IMR-90 (cell line): Measurements from ENCODE around the gene MYCBP2. TPM values are rescaled to one million over a fixed set of nuclear protein-coding genes. Genes with fewer than 3 reads are reported as not detected.

Experiments used
- ATAC-seq: fragments of 200-7000 bp; cut with Tn5 transposase; 2 replicates; pipeline ENCODE4 v1.9.1; 2020; ENCODE audit warnings: low read depth, mild to moderate bottlenecking, moderate library complexity
- BruUV-seq: library from RNA; stranded (reverse); fragments of 400-500 nt; replicated peaks from 2 replicates; lab custom pipeline; 2021; lab: Mats Ljungman, UMichigan
- CTCF ChIA-PET: fragments of 300-600 bp; formaldehyde crosslinking; extraction: SDS; loops from one replicate; lab custom pipeline; 2021; ENCODE audit warnings: antibody characterized with exemption; lab: Yijun Ruan, JAX
- POLR2A ChIA-PET: fragments of 300-600 bp; sonication (Branson Sonifier 250); formaldehyde crosslinking; loops from one replicate; lab custom pipeline; 2022; ENCODE audit warnings: antibody characterized with exemption; ENCODE audit not compliant: unreplicated experiment; lab: Charles Lee
- DNase-seq: peaks from one replicate; pipeline ENCODE4 v3.0.0; 2013
- H2AFZ ChIP-seq: replicated peaks from 2 replicates; pipeline ENCODE3; 2013; ENCODE audit warnings: low read length, mild to moderate bottlenecking; ENCODE audit not compliant: poor library complexity
- H2AK5ac ChIP-seq: 2 replicates; pipeline ENCODE4 v1.6.1; 2013; ENCODE audit warnings: low read depth, low read length, inconsistent platforms
- H2AK9ac ChIP-seq: replicated peaks from 2 replicates; pipeline ENCODE3; 2013; ENCODE audit warnings: mild to moderate bottlenecking, low read depth, low read length, moderate library complexity; ENCODE audit not compliant: poor library complexity
- H2BK120ac ChIP-seq: 2 replicates; pipeline ENCODE4 v1.6.1; 2013; ENCODE audit warnings: low read depth, low read length, inconsistent platforms
- H2BK15ac ChIP-seq: 3 replicates; pipeline ENCODE4 v1.6.1; 2013; ENCODE audit warnings: low read depth, low read length, inconsistent platforms
- H2BK20ac ChIP-seq: 2 replicates; pipeline ENCODE4 v1.6.1; 2013; ENCODE audit warnings: low read depth, mild to moderate bottlenecking, inconsistent platforms, low read length, moderate library complexity
- H2BK5ac ChIP-seq: 2 replicates; pipeline ENCODE4 v1.6.1; 2013; ENCODE audit warnings: mild to moderate bottlenecking, low read depth, low read length, inconsistent platforms; ENCODE audit not compliant: poor library complexity, severe bottlenecking
- H3K14ac ChIP-seq: replicated peaks from 2 replicates; pipeline ENCODE4 v1.6.1; 2013; ENCODE audit warnings: low read depth, low read length, inconsistent platforms
- H3K18ac ChIP-seq: 2 replicates; pipeline ENCODE4 v1.6.1; 2013; ENCODE audit warnings: low read depth, low read length, control low read depth
- H3K23ac ChIP-seq: 2 replicates; pipeline ENCODE4 v1.6.1; 2013; ENCODE audit warnings: low read depth, low read length, inconsistent platforms
- H3K27ac ChIP-seq: 2 replicates; pipeline ENCODE4 v1.5.1; 2013; ENCODE audit warnings: mild to moderate bottlenecking, control low read depth, low read length; ENCODE audit not compliant: insufficient read depth
- H3K27me3 ChIP-seq: 2 replicates; pipeline ENCODE4 v1.6.1; 2013; ENCODE audit warnings: low read length; ENCODE audit not compliant: control insufficient read depth, insufficient read depth
- H3K36me3 ChIP-seq: 2 replicates; pipeline ENCODE4 v1.6.1; 2013; ENCODE audit warnings: low read length, mixed read lengths; ENCODE audit not compliant: control insufficient read depth, insufficient read depth
- H3K4ac ChIP-seq: 2 replicates; pipeline ENCODE4 v1.6.1; 2013; ENCODE audit warnings: low read depth, low read length, inconsistent platforms
- H3K4me1 ChIP-seq: 2 replicates; pipeline ENCODE4 v1.6.1; 2013; ENCODE audit warnings: low read length, mixed read lengths; ENCODE audit not compliant: control insufficient read depth, insufficient read depth
- H3K4me2 ChIP-seq: 2 replicates; pipeline ENCODE4 v1.6.1; 2013; ENCODE audit warnings: low read depth, mild to moderate bottlenecking, control low read depth, low read length, moderate library complexity
- H3K4me3 ChIP-seq: 2 replicates; pipeline ENCODE4 v1.5.1; 2013; ENCODE audit warnings: low read depth, mild to moderate bottlenecking, control low read depth, low read length, moderate library complexity; ENCODE audit not compliant: insufficient read depth
- H3K56ac ChIP-seq: 2 replicates; pipeline ENCODE4 v1.6.1; 2013; ENCODE audit warnings: low read length, inconsistent platforms; ENCODE audit not compliant: insufficient read depth; ENCODE audit errors: extremely low read depth
- H3K79me1 ChIP-seq, 2 experiments: 2 replicates each; pipeline ENCODE4 v1.6.1; 2013; ENCODE audit warnings: low read length in 2 of 2, inconsistent platforms in 1 of 2, low read depth in 1 of 2
- H3K9ac ChIP-seq: 2 replicates; pipeline ENCODE4 v1.6.1; 2013; ENCODE audit warnings: low read depth, low read length, control low read depth
- H3K9me1 ChIP-seq: 2 replicates; pipeline ENCODE4 v1.6.1; 2013; ENCODE audit warnings: low read length, inconsistent platforms; ENCODE audit not compliant: insufficient read depth
- H3K9me3 ChIP-seq: 2 replicates; pipeline ENCODE4 v1.6.1; 2013; ENCODE audit warnings: low read length; ENCODE audit not compliant: control insufficient read depth, insufficient read depth
- H4K20me1 ChIP-seq: 2 replicates; pipeline ENCODE4 v1.6.1; 2013; ENCODE audit warnings: low read length, inconsistent platforms; ENCODE audit not compliant: insufficient read depth
- H4K5ac ChIP-seq: 2 replicates; pipeline ENCODE4 v1.6.1; 2013; ENCODE audit warnings: mild to moderate bottlenecking, low read depth, low read length, control low read depth
- H4K8ac ChIP-seq, 2 experiments: 2 replicates each; pipeline ENCODE4 v1.6.1; 2013; ENCODE audit warnings: low read depth in 2 of 2, low read length in 2 of 2, control low read depth in 1 of 2, inconsistent platforms in 1 of 2
- H4K91ac ChIP-seq: 2 replicates; pipeline ENCODE4 v1.6.1; 2013; ENCODE audit warnings: low read depth, low read length, inconsistent platforms; ENCODE audit not compliant: insufficient read depth
- CEBPB ChIP-seq: IDR thresholded peaks from 2 replicates; pipeline ENCODE4 v1.6.1; 2012; ENCODE audit warnings: low read depth, low read length, improper control_type of control experiment
- CHD1 ChIP-seq: IDR thresholded peaks from 2 replicates; pipeline ENCODE4 v1.6.1; 2012; ENCODE audit warnings: low read depth, low read length, improper control_type of control experiment
- CTCF ChIP-seq: conservative IDR thresholded peaks from 2 replicates; pipeline ENCODE4 v1.5.1; 2012; ENCODE audit warnings: mild to moderate bottlenecking, low read depth, low read length, improper control_type of control experiment
- ELK1 ChIP-seq: fragments of 150-350 bp; IDR thresholded peaks from 2 replicates; pipeline ENCODE4 v1.6.1; 2016; ENCODE audit warnings: low read depth, mild to moderate bottlenecking, low read length, moderate library complexity, borderline replicate concordance
- MAFK ChIP-seq: IDR thresholded peaks from 2 replicates; pipeline ENCODE4 v1.6.1; 2012; ENCODE audit warnings: low read depth, low read length, improper control_type of control experiment
- MAZ ChIP-seq: IDR thresholded peaks from 2 replicates; pipeline ENCODE4 v1.6.1; 2012; ENCODE audit warnings: low read depth, mild to moderate bottlenecking, low read length, improper control_type of control experiment, moderate library complexity, borderline replicate concordance
- MXI1 ChIP-seq: IDR thresholded peaks from 2 replicates; pipeline ENCODE4 v1.6.1; 2012; ENCODE audit warnings: low read depth, mild to moderate bottlenecking, low read length, moderate library complexity, borderline replicate concordance
- RCOR1 ChIP-seq: IDR thresholded peaks from 2 replicates; pipeline ENCODE4 v1.6.1; 2012; ENCODE audit warnings: mild to moderate bottlenecking, low read length, improper control_type of control experiment; ENCODE audit not compliant: insufficient replicate concordance
- RFX5 ChIP-seq: IDR thresholded peaks from 2 replicates; pipeline ENCODE4 v1.8.0; 2012; ENCODE audit warnings: low read depth, mild to moderate bottlenecking, low read length, moderate library complexity
- WGBS, 2 experiments: methylation state at CpG; one replicate each; pipeline versions ENCODE4 v1.1.5 to v1.1.7; 2013; ENCODE audit warnings: missing lambda C conversion rate in 2 of 2; ENCODE audit not compliant: insufficient read length in 1 of 2; ENCODE audit errors: extremely low coverage in 2 of 2; 5-methylcytosine and 5-hydroxymethylcytosine counted together
- dilution Hi-C: fragments of 300-500 bp; cut with HindIII; formaldehyde crosslinking; loops from one replicate; pipeline ENCODE4 v1.14.3; 2018; ENCODE audit warnings: low sequenced_read_pairs; ENCODE audit not compliant: unreplicated experiment
- in situ Hi-C: fragments of 300-500 bp; cut with MboI; formaldehyde crosslinking; loops from 3 replicates; pipeline ENCODE4 v1.14.3; 2019; ENCODE audit warnings: low sequenced_read_pairs, inconsistent platforms, mixed read lengths
- intact Hi-C: fragments of 100-400 bp; cut with micrococcal nuclease; formaldehyde crosslinking; loops from 2 replicates; pipeline ENCODE4 v1.10.0; 2022
- polyA plus RNA-seq, 3 experiments: library from polyadenylated mRNA; depleted of rRNA; stranded (reverse); fragments of >200 nt; gene quantifications; 2 replicates each; pipeline ENCODE4 v1.2.3, GENCODE V29; 2012; ENCODE audit warnings: low replicate concordance in 1 of 3
- total RNA-seq: library from RNA; depleted of rRNA; stranded (reverse); fragments of >200 nt; gene quantifications from 2 replicates; pipeline ENCODE4 v1.2.3, GENCODE V29; 2012

The MYCBP2 gene
- total and polyA plus RNA-seq, 2 of the 4 experiments (the other 2 are of a cell fraction) = 20.1 to 43.2 TPM

GRCh38 chr13:77313923-77314322 lies 13.0 kb downstream of the MYCBP2 start:
- Histone ChIP-seq H3K56ac (no peak overlapping the region), H3K9me3 (no peaks in the 10 kb centered on the region), H3K79me1 (peaks cover 25 to 67% of the 10 kb centered on the region in 2 experiments), H3K4me1 (peaks cover 11% of the 10 kb centered on the region), H3K4me2 (no peak overlapping the region), H3K4ac (no peak overlapping the region), H2AK5ac (no peak overlapping the region), H3K4me3 (no peak overlapping the region), H4K5ac (no peak overlapping the region), H4K20me1 (peaks cover 35% of the 10 kb centered on the region), H3K9me1 (peaks cover 4% of the 10 kb centered on the region), H2BK120ac (no peak overlapping the region), H3K27ac (no peak overlapping the region), H3K18ac (no peak overlapping the region), H2BK15ac (no peak overlapping the region), H3K27me3 (no peaks in the 10 kb centered on the region), H3K36me3 (peaks cover 5% of the 10 kb centered on the region; the same call in 1 of the 2 replicates), H2BK5ac (no peak overlapping the region), H4K8ac (no peak overlapping the region), H3K9ac (no peak overlapping the region), H2AK9ac (no peak overlapping the region), H3K14ac (no peak overlapping the region), H4K91ac (no peak overlapping the region), H2BK20ac (no peak overlapping the region), H2AFZ (no peak overlapping the region), H3K23ac (no peak overlapping the region)
- DNase-seq (no peak), ATAC-seq (no peak)
- no CpG with 5 or more reads among the region's 3 CpGs for WGBS, 2 experiments
- TF ChIP-seq CHD1 (no peak), RCOR1 (no peak), RFX5 (no peak), MAFK (no peak), MXI1 (no peak), MAZ (no peak), CTCF (no peak), CEBPB (no peak), ELK1 (no peak)
- no TSS peak for BruUV-seq
- POLR2A ChIA-PET = no interaction called here
- dilution Hi-C loops = no loop called here
- in situ Hi-C loops = no loop called here
- CTCF ChIA-PET = no interaction called here
- intact Hi-C loops = no loop called here
